Testis (tissue), 3 donors: ENCODE results near the gene DDX52. TPM values are rescaled to one million over a fixed set of nuclear protein-coding genes. Genes with fewer than 3 reads are reported as not detected.

Experiments used
- DNase-seq: peaks from one replicate; pipeline ENCODE4 v3.0.0-alpha.2; 2019
- H3K27ac ChIP-seq, 2 donors: fragments of 200-600 bp; sonication (generic); one replicate each; pipeline ENCODE4 v1.5.1; 2019
- H3K27me3 ChIP-seq: fragments of 200-600 bp; sonication (generic); one replicate; pipeline ENCODE4 v1.5.1; 2019
- H3K36me3 ChIP-seq: fragments of 200-600 bp; sonication (generic); one replicate; pipeline ENCODE4 v1.5.1; 2017; ENCODE audit warnings: low read depth; ENCODE audit errors: missing control alignments
- H3K4me1 ChIP-seq: fragments of 200-600 bp; sonication (generic); one replicate; pipeline ENCODE4 v1.5.1; 2019
- H3K4me3 ChIP-seq, 2 donors: fragments of 200-600 bp; sonication (generic); one replicate each; pipeline ENCODE4 v1.5.1; 2017 to 2019
- H3K9me3 ChIP-seq: fragments of 200-600 bp; sonication (generic); one replicate; pipeline ENCODE4 v1.5.1; 2017
- POLR2A ChIP-seq: fragments of 450-650 bp; IDR thresholded peaks from one replicate; pipeline ENCODE4 v1.6.1; 2017; ENCODE audit warnings: antibody characterized with exemption, mild to moderate bottlenecking, moderate library complexity
- WGBS, 2 donors: methylation state at CpG; one replicate each; pipeline ENCODE4 v1.1.5; 2018; 5-methylcytosine and 5-hydroxymethylcytosine counted together
- intact Hi-C: fragments of 100-400 bp; cut with DNase I; formaldehyde crosslinking; loops from one replicate; pipeline ENCODE4 v1.15.1; 2023; ENCODE audit warnings: low total_unique reads
- polyA plus RNA-seq: library from polyadenylated mRNA; stranded (reverse); fragments of 350-450 nt; fragmentation: Illumina TruSeq; extraction: RNeasy Lipid Tissue Mini Kit (QIAGEN cat#74804); gene quantifications from one replicate; pipeline ENCODE4 v1.2.3, GENCODE V29; 2014; ENCODE audit warnings: low read depth, low replicate concordance; ENCODE audit not compliant: insufficient read depth
- total RNA-seq, 2 donors: library from RNA; depleted of rRNA; stranded (reverse); fragments of >200 nt; gene quantifications; one replicate each; pipeline ENCODE4 v1.2.3, GENCODE V29; 2016
- TF ChIP-seq, protein P1 (sequence below), 3 experiments: fragments of 450-650 bp in 2 of 3; fragments of 200-600 bp in 1 of 3; sonication (generic) in 1 of 3; IDR thresholded peaks; one replicate each; pipeline ENCODE4 v1.5.1; 2016 to 2019; ENCODE audit warnings: antibody characterized with exemption in 3 of 3, mild to moderate bottlenecking in 2 of 3, moderate library complexity in 1 of 3

DDX52 gene
- total and polyA plus RNA-seq, 3 donors from 2014 or later: 14.0 to 31.7 (median 25.5) TPM

DNA sequence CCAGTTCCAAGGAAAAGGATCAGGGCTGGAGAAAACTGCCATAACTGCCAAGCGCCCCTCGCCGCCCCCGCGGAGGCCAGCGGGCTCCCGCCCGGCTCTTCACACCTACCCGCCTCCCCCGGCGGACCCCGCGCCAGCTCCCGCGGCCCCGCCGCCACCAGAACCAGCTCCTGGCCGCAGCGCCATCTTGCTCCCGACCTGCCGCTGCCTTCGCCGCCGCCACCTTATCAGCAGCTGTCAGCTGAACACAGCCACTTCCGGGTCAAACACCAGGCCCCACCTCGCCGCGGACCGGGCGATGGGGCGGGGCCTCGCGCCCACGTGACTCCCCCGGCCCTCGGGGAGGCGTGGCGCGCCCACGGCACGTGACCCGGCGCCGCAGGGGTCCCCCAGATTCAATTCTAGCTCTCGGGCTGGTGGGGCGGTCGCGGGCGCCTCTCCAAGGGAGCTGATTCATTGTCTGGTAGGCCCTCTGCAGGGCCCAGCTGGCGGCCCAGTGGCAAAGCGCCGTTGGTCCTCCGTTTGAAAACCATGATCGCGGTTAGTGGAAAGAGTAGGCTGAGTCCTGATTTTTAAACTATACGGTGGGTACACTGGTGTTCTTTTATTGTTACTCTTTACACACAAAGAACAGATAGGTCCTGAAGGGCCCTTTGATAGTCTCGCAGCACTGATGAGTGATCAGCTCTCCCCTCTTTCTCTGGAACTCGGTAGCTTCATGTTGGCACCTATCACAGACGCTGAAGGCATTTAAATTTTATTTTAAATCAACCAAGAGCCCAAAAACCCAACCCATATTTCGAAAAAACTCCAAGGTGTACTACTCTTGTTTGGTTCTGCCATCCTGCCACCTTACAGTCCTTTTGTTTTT is 33.8 kb downstream of the DDX52 start, which contains the start of gene SYNRG:
Gene SYNRG, minus strand, starts transcription at position 249 of the 871 bp plus-strand sequence. Its CDS starts 63 bp downstream, at position 186.
- H3K27ac ChIP-seq: peak within 1 kb of the TSS; percentile 93 to 95
- 3 to 4% methylated on average over 11 to 45 of the region's 60 CpGs for WGBS, 2 donors

DNA sequence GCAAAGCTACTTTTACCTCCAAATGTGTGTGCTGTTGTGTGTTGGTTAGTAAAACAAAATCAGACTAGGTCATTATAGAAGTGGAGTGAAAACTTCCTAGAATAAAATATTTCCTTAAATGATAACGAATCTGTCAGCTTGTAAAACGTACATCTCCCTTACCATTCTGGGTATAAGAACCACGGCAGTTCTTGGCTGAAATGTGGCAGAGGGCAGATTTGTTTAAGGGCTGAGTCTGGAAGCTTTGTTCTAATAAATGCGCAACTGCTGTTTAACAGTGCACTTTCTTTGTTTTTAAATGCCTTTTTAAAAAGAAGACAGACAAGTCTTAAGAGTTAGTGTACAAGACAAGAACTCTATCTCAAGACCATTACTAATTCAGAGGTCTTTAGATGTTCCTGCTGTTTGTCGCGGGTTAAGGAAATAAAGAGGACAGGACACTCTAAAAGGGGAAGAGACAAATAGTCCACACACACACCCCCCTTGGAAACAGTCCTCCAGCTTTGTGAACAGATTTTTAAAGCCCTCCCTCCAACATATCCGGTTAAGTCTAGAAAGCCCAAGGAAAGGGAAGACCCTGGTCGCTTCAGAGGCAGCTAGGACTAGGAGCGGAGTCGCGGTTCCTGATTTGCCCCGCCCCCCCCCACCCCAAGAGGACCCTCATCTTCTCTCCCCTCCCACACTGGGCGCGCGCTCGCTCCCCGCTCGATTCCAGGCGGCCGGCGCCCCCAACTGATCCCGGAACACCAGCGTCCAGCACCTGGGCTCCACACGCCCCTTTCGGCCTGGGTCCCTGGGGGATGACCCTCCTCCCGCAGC is 34.7 kb downstream of the DDX52 start:
- Histone ChIP-seq H3K4me3 (peak overlapping the region; percentile 94 to 99), H3K27me3 (no peaks in the 10 kb centered on the region), H3K4me1 (no peaks in the 10 kb centered on the region), H3K9me3 (no peaks in the 10 kb centered on the region), H3K36me3 (no peaks in the 10 kb centered on the region), H3K27ac (peak overlapping the region; percentile 93 to 95)
- TF ChIP-seq POLR2A: no peak
- TF ChIP-seq, protein P1, sequence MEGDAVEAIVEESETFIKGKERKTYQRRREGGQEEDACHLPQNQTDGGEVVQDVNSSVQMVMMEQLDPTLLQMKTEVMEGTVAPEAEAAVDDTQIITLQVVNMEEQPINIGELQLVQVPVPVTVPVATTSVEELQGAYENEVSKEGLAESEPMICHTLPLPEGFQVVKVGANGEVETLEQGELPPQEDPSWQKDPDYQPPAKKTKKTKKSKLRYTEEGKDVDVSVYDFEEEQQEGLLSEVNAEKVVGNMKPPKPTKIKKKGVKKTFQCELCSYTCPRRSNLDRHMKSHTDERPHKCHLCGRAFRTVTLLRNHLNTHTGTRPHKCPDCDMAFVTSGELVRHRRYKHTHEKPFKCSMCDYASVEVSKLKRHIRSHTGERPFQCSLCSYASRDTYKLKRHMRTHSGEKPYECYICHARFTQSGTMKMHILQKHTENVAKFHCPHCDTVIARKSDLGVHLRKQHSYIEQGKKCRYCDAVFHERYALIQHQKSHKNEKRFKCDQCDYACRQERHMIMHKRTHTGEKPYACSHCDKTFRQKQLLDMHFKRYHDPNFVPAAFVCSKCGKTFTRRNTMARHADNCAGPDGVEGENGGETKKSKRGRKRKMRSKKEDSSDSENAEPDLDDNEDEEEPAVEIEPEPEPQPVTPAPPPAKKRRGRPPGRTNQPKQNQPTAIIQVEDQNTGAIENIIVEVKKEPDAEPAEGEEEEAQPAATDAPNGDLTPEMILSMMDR (IDR thresholded peaks at IDR 0.05): no peak
- WGBS, 2 donors: 1% methylated on average over 8 to 25 of the region's 26 CpGs
- peak; percentile 36 for DNase-seq
- intact Hi-C loops: no loop called here

More for the DNA sequence above, 33.8 kb downstream of the DDX52 start, which contains the start of gene SYNRG:
- TF ChIP-seq, protein P1 (IDR thresholded peaks at IDR 0.05): peak in 1 of 3 experiments; percentile 16
- peak; percentile 42 for TF ChIP-seq POLR2A
- Histone ChIP-seq H3K9me3 (no peaks in the 10 kb centered on the region), H3K27me3 (no peaks in the 10 kb centered on the region), H3K36me3 (no peaks in the 10 kb centered on the region), H3K4me3 (peak within 1 kb of the TSS; percentile 94 to 99), H3K4me1 (no peaks in the 10 kb centered on the region)
- intact Hi-C loops: no loop called here
- DNase-seq: peak; percentile 97

DNA sequence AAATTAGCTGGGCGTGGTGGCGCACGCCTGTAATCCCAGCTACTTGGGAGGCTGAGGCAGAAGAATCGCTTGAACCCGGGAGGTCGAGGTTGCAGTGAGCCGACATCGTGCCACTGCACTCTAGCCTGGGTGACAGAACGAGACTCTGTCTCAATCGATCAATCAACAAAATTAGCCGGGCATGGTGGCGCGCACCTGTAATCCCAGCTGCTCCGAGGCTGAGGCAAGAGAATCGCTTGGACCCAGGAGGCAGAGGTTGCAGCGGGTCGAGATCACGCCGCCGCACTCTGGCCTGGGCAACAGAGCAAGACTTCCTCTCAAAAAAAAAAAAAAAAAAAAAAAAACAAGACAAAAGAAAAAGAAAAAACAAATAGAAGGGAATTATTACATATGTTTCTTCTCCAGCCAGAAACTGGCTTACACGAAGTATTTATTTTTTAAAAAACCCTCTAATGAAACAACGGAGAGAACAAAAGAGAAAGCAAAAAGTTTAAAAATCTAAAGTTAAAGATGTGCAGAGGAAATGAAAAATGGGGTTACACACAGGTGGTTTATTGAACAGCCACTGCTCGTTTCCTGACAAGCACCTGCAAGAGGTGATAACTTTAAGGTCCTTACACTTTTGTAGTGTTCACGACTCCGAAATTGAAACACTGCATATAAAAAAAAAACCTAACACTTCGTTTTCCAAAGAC is 35.5 kb downstream of the DDX52 start:
- 38 to 65% methylated on average over 26 of the region's 26 CpGs for WGBS, 2 donors
- no peak for DNase-seq
- TF ChIP-seq, protein P1 (IDR thresholded peaks at IDR 0.05): no peak
- TF ChIP-seq POLR2A: no peak
- Histone ChIP-seq H3K27ac (peak overlapping the region in 1 of 2 donors; percentile 93), H3K27me3 (no peaks in the 10 kb centered on the region), H3K4me1 (no peaks in the 10 kb centered on the region), H3K9me3 (no peaks in the 10 kb centered on the region), H3K36me3 (no peaks in the 10 kb centered on the region), H3K4me3 (peak overlapping the region; percentile 94 to 99)
- intact Hi-C loops: no loop called here

DNA sequence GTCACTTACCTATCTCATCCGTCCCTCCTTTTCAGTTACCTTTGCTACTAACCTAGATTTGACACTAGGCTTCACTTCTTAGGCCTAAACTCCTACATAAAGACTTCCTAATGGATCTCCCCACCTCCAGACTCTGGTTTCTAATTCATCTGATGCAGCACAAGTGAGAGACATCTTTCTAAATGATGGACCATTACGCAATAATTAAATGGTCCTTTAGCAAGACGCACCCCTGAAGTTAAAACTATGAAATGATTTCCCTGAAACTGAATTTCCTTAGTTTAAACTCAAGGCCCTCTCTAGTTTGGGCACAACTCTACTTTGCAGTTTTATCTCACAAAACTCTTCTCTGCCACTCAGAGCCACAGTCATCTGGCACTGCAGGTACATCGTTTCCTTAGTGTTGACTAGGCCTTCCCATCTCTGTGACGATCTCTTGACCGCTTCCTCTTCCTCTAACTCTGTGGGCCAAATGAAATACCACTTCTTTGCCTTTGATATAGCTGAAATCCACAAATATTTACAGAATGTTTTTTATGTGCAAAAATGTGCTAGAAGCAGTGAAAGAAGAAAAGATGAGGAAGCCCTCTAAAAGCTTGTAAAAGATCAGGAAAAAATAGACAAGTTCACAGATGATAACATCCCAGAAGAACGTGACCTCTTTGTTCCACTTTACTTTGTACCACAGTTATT is 37.3 kb downstream of the DDX52 start:
- H3K4me1 ChIP-seq: no peaks in the 10 kb centered on the region
- TF ChIP-seq, protein P1 (IDR thresholded peaks at IDR 0.05): no peak
- TF ChIP-seq POLR2A: no peak
- no peak for DNase-seq
- H3K27ac ChIP-seq: no peak overlapping the region
- H3K4me3 ChIP-seq: no peak overlapping the region
- intact Hi-C loops: no loop called here
- no peaks in the 10 kb centered on the region for H3K27me3 ChIP-seq
- H3K36me3 ChIP-seq: no peaks in the 10 kb centered on the region
- H3K9me3 ChIP-seq: no peaks in the 10 kb centered on the region
- WGBS, 2 donors: 84% methylated on average over 7 of the region's 7 CpGs
